A549 (cell line): Measurements from ENCODE around the gene DNAJC8. TPM values are rescaled to one million over a fixed set of nuclear protein-coding genes. Genes with fewer than 3 reads are reported as not detected.
A peak's percentile ranks its signal among the peaks of the same experiment; 100 is the strongest.

ENCODE experiments used
- ATAC-seq, 2 experiments: fragments of 200-7000 bp in 1 of 2; fragments of >200 bp in 1 of 2; cut with Nextera tagmentation in 1 of 2; cut with Tn5 transposase in 1 of 2; 3 replicates each; pipeline versions ENCODE4 v1.8.0 to v1.9.1; 2018 to 2020; ENCODE audit warnings: mild to moderate bottlenecking in 1 of 2, moderate library complexity in 1 of 2
- CTCF ChIA-PET: fragments of 300-600 bp; sonication (Branson Sonifier 250); formaldehyde crosslinking; extraction: SDS; loops from one replicate; lab custom pipeline; 2021; ENCODE audit warnings: antibody characterized with exemption, inconsistent platforms; lab: Yijun Ruan, JAX
- POLR2A ChIA-PET: fragments of 350-600 bp; formaldehyde crosslinking; extraction: SDS; loops from one replicate; lab custom pipeline; 2021; ENCODE audit warnings: antibody characterized with exemption, inconsistent platforms; lab: Yijun Ruan, JAX
- DNase-seq, 2 experiments: peaks; one replicate each; pipeline versions ENCODE4 v3.0.0 to v3.0.0-alpha.2; 2011 to 2016; ENCODE audit warnings: low read depth in 1 of 2, low spot score in 1 of 2
- FAIRE-seq: peaks from 2 replicates; lab custom pipeline; 2011; peaks lifted over from hg19 to GRCh38; lab: Jason Lieb, UNC
- H3K27ac ChIP-seq, 2 experiments: fragments of >200 bp; sonication (Bioruptor Twin); formaldehyde crosslinking; 3 replicates each; pipeline ENCODE4 v1.5.1; 2016 to 2017
- H3K4me1 ChIP-seq: fragments of >200 bp; sonication (Bioruptor Twin); formaldehyde crosslinking; 3 replicates; pipeline ENCODE4 v1.6.1; 2016
- H3K4me2 ChIP-seq: fragments of >200 bp; sonication (Bioruptor Twin); formaldehyde crosslinking; 3 replicates; pipeline ENCODE4 v1.6.1; 2016
- H3K4me3 ChIP-seq: fragments of >200 bp; sonication (Bioruptor Twin); formaldehyde crosslinking; 3 replicates; pipeline ENCODE4 v1.5.1; 2016
- H3K9me3 ChIP-seq: fragments of >200 bp; sonication (Bioruptor Twin); formaldehyde crosslinking; 3 replicates; pipeline ENCODE4 v1.6.1; 2016
- CEBPB ChIP-seq, 2 experiments: fragments of >200 bp in 1 of 2; sonication (Bioruptor Twin) in 1 of 2; formaldehyde crosslinking in 1 of 2; IDR thresholded peaks; 2 replicates each; pipeline ENCODE4 v1.6.1; 2012 to 2016
- CHD2 ChIP-seq: fragments of 150-350 bp; IDR thresholded peaks from 2 replicates; pipeline ENCODE4 v1.6.1; 2014; ENCODE audit warnings: low read length; ENCODE audit not compliant: partially characterized antibody
- CHD4 ChIP-seq: fragments of 200-600 bp; sonication (generic); IDR thresholded peaks from 2 replicates; pipeline ENCODE4 v1.6.1; 2016; ENCODE audit warnings: antibody characterized with exemption, mild to moderate bottlenecking, borderline replicate concordance
- EHMT2 ChIP-seq: fragments of 200-600 bp; sonication (generic); IDR thresholded peaks from 2 replicates; pipeline ENCODE4 v1.6.1; 2016; ENCODE audit warnings: antibody characterized with exemption, low read depth, mild to moderate bottlenecking, moderate library complexity
- FOSL2 ChIP-seq, 2 experiments: fragments of 450-650 bp in 1 of 2; fragments of >200 bp in 1 of 2; sonication (Bioruptor Twin) in 1 of 2; formaldehyde crosslinking; IDR thresholded peaks; 2 replicates each; pipeline versions ENCODE4 v1.5.0 to v1.6.1; 2016 to 2020; ENCODE audit warnings: mild to moderate bottlenecking in 1 of 2, moderate library complexity in 1 of 2
- FOXS1 ChIP-seq: fragments of 250-450 bp; sonication (Bioruptor Pico); IDR thresholded peaks from 2 replicates; pipeline ENCODE4 v1.5.0; 2020; ENCODE audit warnings: mild to moderate bottlenecking, moderate library complexity
- GATA3 ChIP-seq: IDR thresholded peaks from 2 replicates; pipeline ENCODE4 v1.6.1; 2012; ENCODE audit warnings: borderline replicate concordance
- HDAC2 ChIP-seq: fragments of 200-600 bp; sonication (generic); IDR thresholded peaks from 2 replicates; pipeline ENCODE4 v1.6.1; 2016
- HOXA7 ChIP-seq: fragments of 250-450 bp; sonication (Bioruptor Pico); IDR thresholded peaks from 2 replicates; pipeline ENCODE4 v1.5.0; 2020; ENCODE audit warnings: mild to moderate bottlenecking, moderate library complexity
- KDM1A ChIP-seq: fragments of 200-600 bp; sonication (generic); IDR thresholded peaks from 2 replicates; pipeline ENCODE4 v1.6.1; 2016; ENCODE audit warnings: low read depth, mild to moderate bottlenecking
- MAFK ChIP-seq: fragments of 450-650 bp; IDR thresholded peaks from 2 replicates; pipeline ENCODE4 v1.6.1; 2014; ENCODE audit not compliant: partially characterized antibody
- POLR2A ChIP-seq: IDR thresholded peaks from 2 replicates; pipeline ENCODE4 v1.6.1; 2012; ENCODE audit warnings: mild to moderate bottlenecking, low read length
- POLR2AphosphoS2 ChIP-seq: conservative IDR thresholded peaks from 2 replicates; pipeline ENCODE4 v1.6.1; 2012; ENCODE audit warnings: low read length, improper control_type of control experiment, inconsistent platforms
- TFCP2L1 ChIP-seq: fragments of 250-450 bp; sonication (Bioruptor Pico); IDR thresholded peaks from 2 replicates; pipeline ENCODE4 v1.5.0; 2021; ENCODE audit warnings: mild to moderate bottlenecking
- ZFP36 ChIP-seq: fragments of 450-650 bp; IDR thresholded peaks from 2 replicates; pipeline ENCODE4 v1.6.1; 2014; ENCODE audit warnings: borderline replicate concordance; ENCODE audit not compliant: partially characterized antibody
- WGBS: methylation state at CpG from one replicate; pipeline ENCODE4 v1.1.6; 2017; ENCODE audit errors: missing lambda C conversion rate; 5-methylcytosine and 5-hydroxymethylcytosine counted together
- polyA plus RNA-seq, 4 experiments: library from polyadenylated mRNA; depleted of rRNA in 3 of 4; stranded (reverse); fragments of >200 nt; fragmentation: RNase III in 1 of 4; extraction: RNeasy Plus Mini Kit Qiagen cat#74134 plus additional on column Dnase treatment in 1 of 4; gene quantifications; 2 replicates in 3 of 4; 3 replicates in 1 of 4; pipeline ENCODE4 v1.2.3, GENCODE V29; 2011 to 2017
- TF ChIP-seq, protein P1 (sequence below): IDR thresholded peaks from 2 replicates; pipeline ENCODE4 v1.6.1; 2012; ENCODE audit warnings: low read depth, borderline replicate concordance
- TF ChIP-seq, protein P2 (sequence below): fragments of >200 bp; sonication (Bioruptor Twin); formaldehyde crosslinking; IDR thresholded peaks from 3 replicates; pipeline ENCODE4 v1.5.1; 2016
- TF ChIP-seq, protein P3 (sequence below): fragments of >200 bp; sonication (Bioruptor Twin); formaldehyde crosslinking; IDR thresholded peaks from 2 replicates; pipeline ENCODE4 v1.6.1; 2016
- TF ChIP-seq, protein P4 (sequence below): IDR thresholded peaks from 2 replicates; pipeline ENCODE4 v1.6.1; 2012

DNAJC8 gene
- polyA plus RNA-seq, 2 of the 4 experiments (the other 2 are of a cell fraction) = 87.3 to 93.7 TPM

DNA sequence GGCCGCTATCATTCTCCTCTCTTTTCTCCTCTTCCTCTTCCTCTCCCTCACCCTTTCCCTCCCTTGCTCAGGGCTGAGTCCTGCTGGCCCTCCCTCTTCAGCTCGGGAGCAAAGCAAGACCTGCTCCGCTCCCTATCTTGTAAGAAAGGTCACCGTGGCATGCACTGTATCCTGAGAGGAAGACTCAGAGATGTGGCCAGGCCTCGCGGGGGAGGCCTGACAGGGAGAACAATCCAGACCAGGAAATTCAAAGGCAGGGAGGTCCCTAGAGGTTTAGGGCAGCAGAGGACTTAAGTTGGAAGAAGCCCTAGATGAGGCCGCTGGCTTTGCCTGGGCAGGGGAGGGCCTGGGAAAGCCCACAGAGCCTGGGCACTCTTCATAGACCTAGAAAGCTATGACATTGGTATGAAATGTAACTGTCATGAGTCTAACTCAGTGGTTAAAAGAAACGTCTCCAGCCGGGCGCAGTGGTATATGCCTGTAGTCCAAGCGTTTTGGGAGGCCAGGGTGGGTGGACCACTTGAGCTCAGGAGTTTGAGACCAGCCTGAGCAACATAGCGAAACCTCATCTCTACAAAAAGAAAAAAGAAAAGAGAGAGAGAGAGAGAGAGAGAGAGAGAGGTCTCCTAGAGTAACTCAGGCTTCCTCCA lies 41.7 kb downstream of the DNAJC8 start:
- ATAC-seq (peak in 1 of 2 experiments; percentile 23; a peak in 3 of 6 replicates), FAIRE-seq (no peak), DNase-seq (no peak)
- Histone ChIP-seq H3K27ac (peak overlapping the region; percentile 57 to 64; a peak in 5 of 6 replicates), H3K4me3 (no peak overlapping the region), H3K9me3 (no peaks in the 10 kb centered on the region), H3K4me2 (0 out of 3 replicates have a peak overlapping the region, but pooled peaks have one; percentile 53), H3K4me1 (peaks cover 20% of the 10 kb centered on the region)
- ChIA-PET CTCF (interaction anchor here (1.1 to 4.0 kb wide), 3 partner anchors 17 to 100 kb away, joined by 3 to 17 read pairs (median 6); no protein-coding TSS in a partner anchor), POLR2A (interaction anchor here (1.0 kb wide), 1 partner anchor 104 kb away, joined by 3 read pairs; no protein-coding TSS in a partner anchor)
- 85% methylated on average over 12 of the region's 12 CpGs for WGBS
- TF ChIP-seq, protein P1, sequence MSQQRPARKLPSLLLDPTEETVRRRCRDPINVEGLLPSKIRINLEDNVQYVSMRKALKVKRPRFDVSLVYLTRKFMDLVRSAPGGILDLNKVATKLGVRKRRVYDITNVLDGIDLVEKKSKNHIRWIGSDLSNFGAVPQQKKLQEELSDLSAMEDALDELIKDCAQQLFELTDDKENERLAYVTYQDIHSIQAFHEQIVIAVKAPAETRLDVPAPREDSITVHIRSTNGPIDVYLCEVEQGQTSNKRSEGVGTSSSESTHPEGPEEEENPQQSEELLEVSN = no peak
- TF ChIP-seq ZFP36 (no peak), FOXS1 (CRISPR knock-in tag) (no peak), MAFK (no peak), GATA3 (no peak), POLR2AphosphoS2 (no peak), CHD4 (no peak)

DNA sequence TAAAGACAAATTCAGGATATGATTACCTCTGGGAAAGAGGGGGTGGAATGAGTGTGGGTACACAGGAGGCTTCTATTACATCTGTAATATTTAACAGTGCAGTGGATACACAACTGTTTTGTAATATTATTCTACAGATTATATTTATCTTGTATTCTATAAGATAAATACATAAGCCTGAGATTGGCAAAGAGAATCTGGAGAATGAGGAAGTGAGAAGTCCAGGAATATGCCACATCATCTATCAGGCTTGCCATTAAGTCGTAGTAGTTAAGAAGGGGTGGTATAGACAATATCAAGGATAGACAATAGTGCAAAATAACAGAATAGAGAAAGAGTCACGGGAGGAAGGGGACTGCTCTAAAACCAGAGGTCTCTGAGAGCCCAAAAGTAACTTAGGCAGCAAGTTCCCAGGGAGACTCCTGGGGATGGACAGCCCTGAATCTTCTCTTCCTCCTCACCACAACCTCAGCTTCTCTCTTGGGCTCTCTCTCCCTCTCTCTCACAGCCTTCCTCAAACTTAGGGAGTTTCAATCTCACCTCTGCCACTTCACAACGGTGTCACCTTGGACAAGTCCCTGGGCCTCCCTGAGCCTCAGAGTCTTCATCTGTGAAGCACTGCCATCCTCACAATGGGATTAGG lies 42.4 kb downstream of the DNAJC8 start:
- peak in 1 of 2 experiments; percentile 57 for DNase-seq
- POLR2A ChIA-PET = no interaction called here
- H3K27ac ChIP-seq = peak overlapping the region; percentile 57 to 64; a peak in 5 of 6 replicates

DNA sequence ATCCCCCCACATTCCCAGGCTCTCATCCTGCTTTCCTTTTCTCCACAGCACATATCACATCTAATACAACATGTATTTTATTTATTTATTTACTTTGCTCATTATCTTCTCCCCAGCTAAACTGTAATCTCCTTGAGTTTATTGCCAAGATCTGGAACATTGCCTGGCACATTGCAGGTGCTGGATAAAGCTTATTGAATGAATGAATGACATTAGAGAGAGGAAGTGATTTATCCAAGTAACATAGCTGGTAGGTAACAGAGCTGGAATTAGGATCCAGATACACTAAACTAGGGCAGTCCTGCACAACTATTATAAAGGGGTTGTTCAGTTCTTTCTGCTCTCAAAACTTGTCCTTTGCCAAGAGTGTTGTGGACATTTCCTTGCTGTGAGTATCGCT lies 47.8 kb downstream of the DNAJC8 start:
- no peak for TF ChIP-seq POLR2A
- TF ChIP-seq POLR2AphosphoS2 = no peak
- no peak for TF ChIP-seq EHMT2
- TF ChIP-seq, protein P2, sequence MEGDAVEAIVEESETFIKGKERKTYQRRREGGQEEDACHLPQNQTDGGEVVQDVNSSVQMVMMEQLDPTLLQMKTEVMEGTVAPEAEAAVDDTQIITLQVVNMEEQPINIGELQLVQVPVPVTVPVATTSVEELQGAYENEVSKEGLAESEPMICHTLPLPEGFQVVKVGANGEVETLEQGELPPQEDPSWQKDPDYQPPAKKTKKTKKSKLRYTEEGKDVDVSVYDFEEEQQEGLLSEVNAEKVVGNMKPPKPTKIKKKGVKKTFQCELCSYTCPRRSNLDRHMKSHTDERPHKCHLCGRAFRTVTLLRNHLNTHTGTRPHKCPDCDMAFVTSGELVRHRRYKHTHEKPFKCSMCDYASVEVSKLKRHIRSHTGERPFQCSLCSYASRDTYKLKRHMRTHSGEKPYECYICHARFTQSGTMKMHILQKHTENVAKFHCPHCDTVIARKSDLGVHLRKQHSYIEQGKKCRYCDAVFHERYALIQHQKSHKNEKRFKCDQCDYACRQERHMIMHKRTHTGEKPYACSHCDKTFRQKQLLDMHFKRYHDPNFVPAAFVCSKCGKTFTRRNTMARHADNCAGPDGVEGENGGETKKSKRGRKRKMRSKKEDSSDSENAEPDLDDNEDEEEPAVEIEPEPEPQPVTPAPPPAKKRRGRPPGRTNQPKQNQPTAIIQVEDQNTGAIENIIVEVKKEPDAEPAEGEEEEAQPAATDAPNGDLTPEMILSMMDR = no peak
- TF ChIP-seq, protein P3, sequence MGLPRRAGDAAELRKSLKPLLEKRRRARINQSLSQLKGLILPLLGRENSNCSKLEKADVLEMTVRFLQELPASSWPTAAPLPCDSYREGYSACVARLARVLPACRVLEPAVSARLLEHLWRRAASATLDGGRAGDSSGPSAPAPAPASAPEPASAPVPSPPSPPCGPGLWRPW = no peak
- TF ChIP-seq CEBPB (IDR thresholded peaks at IDR 0.05) = no peak
- TF ChIP-seq, protein P1 = no peak
- no peak for TF ChIP-seq FOSL2 (IDR thresholded peaks at IDR 0.05)
- TF ChIP-seq FOSL2 (CRISPR knock-in tag; IDR thresholded peaks at IDR 0.05) = no peak
- TF ChIP-seq HOXA7 = no peak
- no peak for TF ChIP-seq HDAC2
- no peak for TF ChIP-seq FOXS1 (CRISPR knock-in tag)
- TF ChIP-seq KDM1A = no peak
- no peak overlapping the region for H3K4me2 ChIP-seq
- H3K27ac ChIP-seq = no peak overlapping the region
- peaks cover 1% of the 10 kb centered on the region; the same call in 2 of the 3 replicates for H3K4me1 ChIP-seq
- DNase-seq (no peak), ATAC-seq (no peak), FAIRE-seq (no peak)
- WGBS = 76% methylated on average over 1 of the region's 1 CpG
- ChIA-PET POLR2A (no interaction called here), CTCF (no interaction called here)
- no peaks in the 10 kb centered on the region for H3K9me3 ChIP-seq
- no peak overlapping the region for H3K4me3 ChIP-seq

More for the DNA sequence above, 42.4 kb downstream of the DNAJC8 start:
- ATAC-seq (peak in 1 of 2 experiments; percentile 56; a peak in 3 of 6 replicates), FAIRE-seq (no peak)
- peaks cover 20% of the 10 kb centered on the region for H3K4me1 ChIP-seq
- peak overlapping the region; percentile 53; the same call in 2 of the 3 replicates for H3K4me2 ChIP-seq
- H3K4me3 ChIP-seq = no peak overlapping the region
- CTCF ChIA-PET = interaction anchor here (0.6 to 4.0 kb wide), 4 partner anchors 18 to 207 kb away, joined by 3 to 17 read pairs (median 4); no protein-coding TSS in a partner anchor
- H3K9me3 ChIP-seq = no peaks in the 10 kb centered on the region
- TF ChIP-seq CEBPB (IDR thresholded peaks at IDR 0.05) (peak in 1 of 2 experiments; percentile 10; a peak in 1 of 4 replicates), CHD4 (no peak), TFCP2L1 (CRISPR knock-in tag) (no peak), CHD2 (no peak)
- TF ChIP-seq, protein P4, sequence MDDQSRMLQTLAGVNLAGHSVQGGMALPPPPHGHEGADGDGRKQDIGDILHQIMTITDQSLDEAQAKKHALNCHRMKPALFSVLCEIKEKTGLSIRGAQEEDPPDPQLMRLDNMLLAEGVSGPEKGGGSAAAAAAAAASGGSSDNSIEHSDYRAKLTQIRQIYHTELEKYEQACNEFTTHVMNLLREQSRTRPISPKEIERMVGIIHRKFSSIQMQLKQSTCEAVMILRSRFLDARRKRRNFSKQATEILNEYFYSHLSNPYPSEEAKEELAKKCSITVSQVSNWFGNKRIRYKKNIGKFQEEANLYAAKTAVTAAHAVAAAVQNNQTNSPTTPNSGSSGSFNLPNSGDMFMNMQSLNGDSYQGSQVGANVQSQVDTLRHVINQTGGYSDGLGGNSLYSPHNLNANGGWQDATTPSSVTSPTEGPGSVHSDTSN = no peak
- WGBS = 13% methylated on average over 3 of the region's 3 CpGs
